Kidney (tissue), 14 donors: Measurements from ENCODE around the gene EFCAB11. TPM values are rescaled to one million over a fixed set of nuclear protein-coding genes. Genes with fewer than 3 reads are reported as not detected.
A peak's percentile ranks its signal among the peaks of the same experiment; 100 is the strongest.

Experiments used
- DNase-seq, 5 donors: peaks; one replicate each; pipeline ENCODE4 v3.0.0-alpha.2; 2013 to 2020
- FAIRE-seq: peaks from 2 replicates; lab custom pipeline; 2012; peaks lifted over from hg19 to GRCh38; lab: Jason Lieb, UNC
- H3K27ac ChIP-seq, 2 donors: one replicate each; pipeline ENCODE4 v1.7.0; 2013; ENCODE audit warnings: low read depth in 2 of 2, low read length in 2 of 2, inconsistent platforms in 1 of 2
- H3K27me3 ChIP-seq: one replicate; pipeline ENCODE4 v1.7.1; 2013; ENCODE audit warnings: low read length, inconsistent platforms; ENCODE audit not compliant: control insufficient read depth, insufficient read depth
- H3K36me3 ChIP-seq, 3 donors: one replicate each; pipeline versions ENCODE4 v1.7.0 to v1.7.1; 2013; ENCODE audit warnings: low read length in 3 of 3, control low read depth in 1 of 3, inconsistent platforms in 1 of 3; ENCODE audit not compliant: insufficient read depth in 3 of 3, control insufficient read depth in 2 of 3
- H3K4me1 ChIP-seq, 3 donors: one replicate each; pipeline versions ENCODE4 v1.7.0 to v1.7.1; 2013; ENCODE audit warnings: low read length in 3 of 3, inconsistent platforms in 1 of 3, low read depth in 1 of 3; ENCODE audit not compliant: control insufficient read depth in 2 of 3, insufficient read depth in 2 of 3
- H3K4me3 ChIP-seq, 3 donors: one replicate each; pipeline versions ENCODE4 v1.7.0 to v1.8.1; 2013; ENCODE audit warnings: low read length in 3 of 3, control low read depth in 1 of 3, inconsistent platforms in 1 of 3
- H3K9ac ChIP-seq, 3 donors: one replicate each; pipeline versions ENCODE4 v1.7.0 to v1.7.1; 2013; ENCODE audit warnings: low read length in 3 of 3, control low read depth in 1 of 3, inconsistent platforms in 1 of 3
- H3K9me3 ChIP-seq, 3 donors: one replicate each; pipeline versions ENCODE4 v1.7.0 to v1.7.1; 2013; ENCODE audit warnings: low read length in 3 of 3, control low read depth in 1 of 3, inconsistent platforms in 1 of 3; ENCODE audit not compliant: control insufficient read depth in 2 of 3, insufficient read depth in 1 of 3
- CTCF ChIP-seq: IDR thresholded peaks from 3 replicates; pipeline ENCODE4 v1.5.1; 2012; ENCODE audit warnings: mild to moderate bottlenecking, moderate library complexity, borderline replicate concordance; ENCODE audit not compliant: insufficient read depth; ENCODE audit errors: extremely low read depth
- intact Hi-C: fragments of 100-400 bp; cut with DNase I; formaldehyde crosslinking; loops from one replicate; pipeline ENCODE4 v1.11.1; 2022
- polyA plus RNA-seq: library from polyadenylated mRNA; stranded (reverse); fragments of 350-450 nt; fragmentation: Illumina TruSeq; extraction: RNeasy Lipid Tissue Mini Kit (QIAGEN cat#74804); gene quantifications from one replicate; pipeline ENCODE4 v1.2.3, GENCODE V29; 2014; ENCODE audit warnings: low read depth, low replicate concordance; ENCODE audit not compliant: insufficient read depth
- total RNA-seq: library from RNA; stranded (reverse); fragmentation: NEBNext Ultra II Directional; extraction: Animal tissue kit (Norgen Biotek cat#: 25700); gene quantifications from one replicate; pipeline ENCODE4 v1.2.1, GENCODE V29; 2021
- donor health status: control.
- donor health status: control.
- donor health status: control.
- donor health status: control.
- donor health status: control.
- donor health status: DM: yes; HTN: yes; CAD: no.
- donor health status: Normal renal cell carcinoma (clear cell type).

The EFCAB11 gene
- total and polyA plus RNA-seq, 2 donors from 2014 or later = 8.4 to 8.9 TPM

GRCh38 chr14:89823743-89824142 is 130.8 kb downstream of the EFCAB11 start:
- Histone ChIP-seq H3K36me3 (no peaks in the 10 kb centered on the region), H3K4me1 (no peaks in the 10 kb centered on the region), H3K27me3 (no peaks in the 10 kb centered on the region), H3K9ac (no peak overlapping the region), H3K9me3 (peaks cover 0 to 5% (median 0%) of the 10 kb centered on the region in 3 donors), H3K4me3 (no peak overlapping the region), H3K27ac (no peak overlapping the region)
- intact Hi-C loops = no loop called here
- FAIRE-seq = no peak
- DNase-seq = no peak
- no peak for TF ChIP-seq CTCF

GRCh38 chr14:89814126-89814525 is 140.4 kb downstream of the EFCAB11 start:
- no peaks in the 10 kb centered on the region for H3K27me3 ChIP-seq
- intact Hi-C loops = no loop called here
- H3K9me3 ChIP-seq = no peaks in the 10 kb centered on the region
- FAIRE-seq (no peak), DNase-seq (no peak)
- TF ChIP-seq CTCF = no peak
- no peak overlapping the region for H3K4me3 ChIP-seq
- no peaks in the 10 kb centered on the region for H3K4me1 ChIP-seq
- no peak overlapping the region for H3K27ac ChIP-seq
- H3K36me3 ChIP-seq = no peaks in the 10 kb centered on the region
- no peak overlapping the region for H3K9ac ChIP-seq

- Histone ChIP-seq H3K27ac (no peak overlapping the region), H3K9ac (no peak overlapping the region), H3K4me3 (no peak overlapping the region), H3K27me3 (no peaks in the 10 kb centered on the region), H3K36me3 (no peaks in the 10 kb centered on the region), H3K4me1 (no peaks in the 10 kb centered on the region), H3K9me3 (no peaks in the 10 kb centered on the region)
- FAIRE-seq (no peak), DNase-seq (peak in 3 of 5 donors; percentile 26 to 54 (median 47))
- intact Hi-C loops = no loop called here
- no peak for TF ChIP-seq CTCF
Measured at GRCh38 chr14:89813617-89814031, 140.9 kb downstream of the EFCAB11 start.

GRCh38 chr14:89811954-89812575 is 142.5 kb downstream of the EFCAB11 start:
- Histone ChIP-seq H3K4me3 (no peak overlapping the region), H3K9ac (no peak overlapping the region), H3K27me3 (no peaks in the 10 kb centered on the region), H3K27ac (no peak overlapping the region), H3K36me3 (no peaks in the 10 kb centered on the region), H3K4me1 (no peaks in the 10 kb centered on the region), H3K9me3 (no peaks in the 10 kb centered on the region)
- intact Hi-C loops = no loop called here
- no peak for DNase-seq
- no peak for TF ChIP-seq CTCF
- FAIRE-seq = no peak
